Upper lobe of right lung (tissue), 1 donor: ENCODE measurements around the gene MAN1A1. TPM values are rescaled to one million over a fixed set of nuclear protein-coding genes. Genes with fewer than 3 reads are reported as not detected.

Source experiments
- ATAC-seq: fragments of 200-7000 bp; cut with Tn5 transposase; one replicate; pipeline ENCODE4 v1.9.1; 2020; ENCODE audit warnings: mild to moderate bottlenecking, moderate library complexity
- DNase-seq: peaks from one replicate; pipeline ENCODE4 v3.0.0-alpha.2; 2020
- H3K27ac ChIP-seq: fragments of 200-600 bp; one replicate; pipeline ENCODE4 v1.8.0; 2022
- H3K27me3 ChIP-seq: fragments of 200-600 bp; one replicate; pipeline ENCODE4 v1.8.0; 2022; ENCODE audit warnings: mild to moderate bottlenecking
- H3K36me3 ChIP-seq: fragments of 200-600 bp; one replicate; pipeline ENCODE4 v1.8.0; 2022
- H3K4me1 ChIP-seq: fragments of 200-600 bp; one replicate; pipeline ENCODE4 v1.8.0; 2022
- H3K4me3 ChIP-seq: fragments of 200-600 bp; one replicate; pipeline ENCODE4 v1.8.0; 2022; ENCODE audit warnings: mild to moderate bottlenecking
- H3K9me3 ChIP-seq: fragments of 200-600 bp; one replicate; pipeline ENCODE4 v1.8.0; 2022
- intact Hi-C: fragments of 100-400 bp; cut with DNase I; formaldehyde crosslinking; loops from one replicate; pipeline ENCODE4 v1.11.0; 2022
- total RNA-seq: library from RNA; stranded (reverse); fragmentation: NEBNext Ultra II Directional; extraction: Animal tissue kit (Norgen Biotek cat#: 25700); gene quantifications from one replicate; pipeline ENCODE4 v1.2.1, GENCODE V29; 2021
- TF ChIP-seq, protein P1 (sequence below): fragments of 200-600 bp; IDR thresholded peaks from one replicate; pipeline ENCODE4 v1.8.0; 2022; ENCODE audit warnings: antibody characterized with exemption
- donor health status: DM: no; HTN: yes; CAD: no; lungs with severe emphysema.

Gene MAN1A1
- total RNA-seq, 1 donor from 2014 or later: 74.0 TPM

DNA sequence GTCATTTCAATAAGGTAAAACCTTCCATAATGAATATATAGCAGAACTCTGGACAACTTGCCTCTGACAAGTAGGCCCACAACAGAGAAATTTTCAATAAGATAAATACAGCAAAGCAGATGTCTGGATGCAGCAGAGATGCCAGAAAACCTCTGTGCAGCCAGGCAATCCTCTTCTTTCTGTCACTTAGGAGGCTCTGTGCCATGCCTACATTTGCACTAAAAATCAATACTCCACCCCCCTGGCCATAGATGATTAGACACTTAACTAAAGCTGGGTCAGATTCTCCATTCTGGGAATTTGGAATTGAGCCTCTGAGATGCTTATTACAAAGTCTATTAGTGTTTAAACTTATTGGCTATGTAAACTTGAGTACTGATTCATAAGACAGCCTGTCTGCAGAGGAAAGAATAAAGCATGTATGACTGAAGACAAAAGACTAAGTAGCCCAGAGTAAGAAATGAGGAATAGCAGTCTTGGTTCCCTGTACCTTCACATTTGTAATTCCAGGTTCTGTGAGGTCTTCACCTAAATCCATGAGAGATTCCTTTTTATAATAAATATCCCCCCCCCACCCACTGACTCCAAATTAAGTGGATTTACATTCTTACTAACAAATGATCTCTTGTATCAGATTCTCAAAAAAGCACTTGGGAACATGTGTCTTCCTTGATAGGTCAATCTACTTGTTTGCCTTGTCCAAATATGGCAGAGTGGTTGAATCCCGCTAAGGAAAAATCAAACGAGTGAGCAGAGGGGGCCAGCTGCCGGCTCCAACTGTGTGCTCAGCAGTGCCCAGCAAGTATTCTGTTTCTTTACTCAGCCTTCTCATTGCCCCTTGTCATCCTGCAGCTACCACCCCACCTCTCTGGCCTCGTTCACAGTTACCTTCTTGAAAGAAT is 20.4 kb downstream of the MAN1A1 start:
- H3K27ac ChIP-seq: no peak overlapping the region
- H3K27me3 ChIP-seq: no peaks in the 10 kb centered on the region
- no peak overlapping the region for H3K4me3 ChIP-seq
- H3K9me3 ChIP-seq: no peaks in the 10 kb centered on the region
- intact Hi-C loops: no loop called here
- DNase-seq (no peak), ATAC-seq (no peak)
- TF ChIP-seq, protein P1, sequence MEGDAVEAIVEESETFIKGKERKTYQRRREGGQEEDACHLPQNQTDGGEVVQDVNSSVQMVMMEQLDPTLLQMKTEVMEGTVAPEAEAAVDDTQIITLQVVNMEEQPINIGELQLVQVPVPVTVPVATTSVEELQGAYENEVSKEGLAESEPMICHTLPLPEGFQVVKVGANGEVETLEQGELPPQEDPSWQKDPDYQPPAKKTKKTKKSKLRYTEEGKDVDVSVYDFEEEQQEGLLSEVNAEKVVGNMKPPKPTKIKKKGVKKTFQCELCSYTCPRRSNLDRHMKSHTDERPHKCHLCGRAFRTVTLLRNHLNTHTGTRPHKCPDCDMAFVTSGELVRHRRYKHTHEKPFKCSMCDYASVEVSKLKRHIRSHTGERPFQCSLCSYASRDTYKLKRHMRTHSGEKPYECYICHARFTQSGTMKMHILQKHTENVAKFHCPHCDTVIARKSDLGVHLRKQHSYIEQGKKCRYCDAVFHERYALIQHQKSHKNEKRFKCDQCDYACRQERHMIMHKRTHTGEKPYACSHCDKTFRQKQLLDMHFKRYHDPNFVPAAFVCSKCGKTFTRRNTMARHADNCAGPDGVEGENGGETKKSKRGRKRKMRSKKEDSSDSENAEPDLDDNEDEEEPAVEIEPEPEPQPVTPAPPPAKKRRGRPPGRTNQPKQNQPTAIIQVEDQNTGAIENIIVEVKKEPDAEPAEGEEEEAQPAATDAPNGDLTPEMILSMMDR: no peak
- H3K4me1 ChIP-seq: peaks cover 4% of the 10 kb centered on the region
- peaks cover 4% of the 10 kb centered on the region for H3K36me3 ChIP-seq

DNA sequence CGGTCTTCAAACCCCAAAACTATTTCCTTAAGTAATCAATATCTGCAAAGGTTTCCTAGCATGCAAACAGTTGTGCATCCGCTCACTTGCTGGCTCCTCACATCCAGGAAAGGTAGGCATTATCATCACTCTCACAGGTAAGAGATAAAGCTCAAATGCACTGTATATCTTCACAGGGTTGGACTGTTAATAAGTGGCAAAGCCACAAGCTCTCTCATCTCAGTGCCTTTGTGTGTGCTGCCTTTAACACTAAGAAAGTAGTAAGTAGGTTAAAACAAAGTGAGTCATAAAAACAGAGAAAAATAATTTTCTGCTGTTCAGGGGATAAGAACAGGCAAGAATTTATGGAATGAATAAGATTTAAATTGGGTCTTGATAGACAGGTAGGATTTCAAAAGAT is 21.3 kb downstream of the MAN1A1 start:
- intact Hi-C loops: no loop called here
- ATAC-seq (no peak), DNase-seq (no peak)
- no peak overlapping the region for H3K27ac ChIP-seq
- peaks cover 4% of the 10 kb centered on the region for H3K36me3 ChIP-seq
- peaks cover 4% of the 10 kb centered on the region for H3K4me1 ChIP-seq
- no peak overlapping the region for H3K4me3 ChIP-seq
- no peaks in the 10 kb centered on the region for H3K27me3 ChIP-seq
- TF ChIP-seq, protein P1: no peak
- no peaks in the 10 kb centered on the region for H3K9me3 ChIP-seq

GRCh38 chr6:119327810-119328209 is 21.8 kb downstream of the MAN1A1 start:
- Histone ChIP-seq H3K9me3 (no peaks in the 10 kb centered on the region), H3K4me3 (no peak overlapping the region), H3K27ac (no peak overlapping the region), H3K27me3 (no peaks in the 10 kb centered on the region), H3K4me1 (peaks cover 4% of the 10 kb centered on the region), H3K36me3 (peaks cover 4% of the 10 kb centered on the region)
- TF ChIP-seq, protein P1: no peak
- DNase-seq (no peak), ATAC-seq (no peak)
- intact Hi-C loops: no loop called here

- Histone ChIP-seq H3K4me1 (peaks cover 4% of the 10 kb centered on the region), H3K27ac (no peak overlapping the region), H3K27me3 (no peaks in the 10 kb centered on the region), H3K9me3 (no peaks in the 10 kb centered on the region), H3K36me3 (peaks cover 4% of the 10 kb centered on the region), H3K4me3 (no peak overlapping the region)
- TF ChIP-seq, protein P1: no peak
- intact Hi-C loops: no loop called here
- DNase-seq: no peak
- no peak for ATAC-seq
These were observed 23.1 kb downstream of the MAN1A1 start for GRCh38 chr6:119326291-119327005.

DNA sequence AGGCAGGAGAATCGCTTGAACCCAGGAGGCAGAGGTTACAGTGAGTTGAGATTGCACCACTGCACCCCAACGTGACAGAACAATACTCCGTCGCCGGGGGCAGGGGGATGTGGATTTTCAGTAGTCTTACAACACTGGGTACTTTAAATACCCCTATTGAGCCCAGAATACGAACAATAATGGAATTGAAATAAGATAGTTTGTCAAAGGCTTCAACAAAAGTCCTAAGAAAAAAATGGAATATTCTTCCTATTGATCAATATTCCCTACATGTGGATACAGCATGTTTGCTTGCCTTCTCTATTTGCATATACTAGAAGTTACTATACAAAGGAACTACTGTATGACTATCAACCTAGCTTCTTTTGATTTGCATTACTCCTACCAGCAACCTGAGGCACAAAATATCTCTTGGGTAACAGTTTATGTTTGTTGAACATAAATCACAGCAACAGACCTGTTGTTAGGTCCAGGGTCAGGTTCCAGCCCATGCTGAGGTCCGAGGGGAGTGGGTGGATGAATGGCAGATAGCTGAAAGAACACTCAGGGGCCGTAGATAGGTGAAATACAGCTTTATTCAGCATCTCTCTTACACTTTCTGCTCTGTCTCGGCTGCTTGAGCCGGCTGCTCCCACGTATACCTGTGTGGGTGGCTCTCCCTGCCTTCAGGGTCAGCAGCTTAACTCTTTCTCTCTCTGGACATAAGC is 23.8 kb downstream of the MAN1A1 start:
- Histone ChIP-seq H3K36me3 (peaks cover 4% of the 10 kb centered on the region), H3K4me3 (no peak overlapping the region), H3K4me1 (peaks cover 4% of the 10 kb centered on the region), H3K27me3 (no peaks in the 10 kb centered on the region), H3K27ac (no peak overlapping the region), H3K9me3 (no peaks in the 10 kb centered on the region)
- intact Hi-C loops: no loop called here
- DNase-seq (no peak), ATAC-seq (no peak)
- TF ChIP-seq, protein P1: no peak
